Measurements from ENCODE around the gene KRTAP4-11. TPM values are rescaled to one million over a fixed set of nuclear protein-coding genes. Genes with fewer than 3 reads are reported as not detected.
"Not testable (repeated sequence)": the region's sequence is repeated elsewhere in the genome, so short reads cannot be mapped to it uniquely, and the experiment has no call there.

Gene KRTAP4-11
- total RNA-seq, 4 donors from 2014 or later = not detected

- Histone ChIP-seq H3K27ac (no peak overlapping the region), H3K4me1 (no peaks in the 10 kb centered on the region), H3K4me3 (no peak overlapping the region), H3K9me3 (no peaks in the 10 kb centered on the region), H3K27me3 (peaks cover 7% of the 10 kb centered on the region), H3K36me3 (no peaks in the 10 kb centered on the region)
- TF ChIP-seq EP300 (IDR thresholded peaks at IDR 0.05; ENCODE audit: low read depth) (no peak), CTCF (IDR thresholded peaks at IDR 0.05) (no peak), POLR2A (IDR thresholded peaks at IDR 0.05) (no peak), POLR2AphosphoS5 (IDR thresholded peaks at IDR 0.05) (no peak)
- intact Hi-C loops (cut with DNase I; ENCODE audit: low total_unique reads) = no loop called here
- in situ Hi-C loops (cut with MboI; ENCODE audit: low pct_ligation_motif_present in 1 of 4, low pct_unique_long_range_greater_than_20kb in 1 of 4, low sequenced_read_pairs in 3 of 4) = no loop called here
- no peak for DNase-seq
- WGBS, 2 donors (ENCODE audit: low coverage in 1 of 2) = 90 to 94% methylated on average over 2 of the region's 2 CpGs
These were observed 3.6 kb upstream of the KRTAP4-11 start for GRCh38 chr17:41121742-41122141.

- H3K4me3 ChIP-seq; H3K27ac ChIP-seq; H3K4me1 ChIP-seq; H3K36me3 ChIP-seq; DNase-seq; intact Hi-C loops (cut with DNase I; ENCODE audit: low total_unique reads); H3K27me3 ChIP-seq; H3K9me3 ChIP-seq; in situ Hi-C loops (cut with MboI; ENCODE audit: low pct_ligation_motif_present in 1 of 4, low pct_unique_long_range_greater_than_20kb in 1 of 4, low sequenced_read_pairs in 3 of 4): not testable (repeated sequence)
- WGBS, 2 donors (ENCODE audit: low coverage in 1 of 2) = 56 to 60% methylated on average over 8 to 11 of the region's 11 CpGs
These were observed 1.8 kb upstream of the KRTAP4-11 start for GRCh38 chr17:41119696-41120690.

- Histone ChIP-seq H3K9me3 (no peaks in the 10 kb centered on the region), H3K27me3 (peaks cover 8% of the 10 kb centered on the region), H3K27ac (no peak overlapping the region), H3K4me3 (no peak overlapping the region), H3K36me3 (no peaks in the 10 kb centered on the region), H3K4me1 (no peaks in the 10 kb centered on the region)
- no peak for DNase-seq
- intact Hi-C loops (cut with DNase I; ENCODE audit: low total_unique reads) (no loop called here), in situ Hi-C loops (cut with MboI; ENCODE audit: low pct_ligation_motif_present in 1 of 4, low pct_unique_long_range_greater_than_20kb in 1 of 4, low sequenced_read_pairs in 3 of 4) (no loop called here)
- 87 to 89% methylated on average over 4 of the region's 4 CpGs for WGBS, 2 donors (ENCODE audit: low coverage in 1 of 2)
- TF ChIP-seq EP300 (IDR thresholded peaks at IDR 0.05; ENCODE audit: low read depth) (no peak), POLR2A (IDR thresholded peaks at IDR 0.05) (no peak), POLR2AphosphoS5 (IDR thresholded peaks at IDR 0.05) (no peak), CTCF (IDR thresholded peaks at IDR 0.05) (no peak)
These were observed 548 bp upstream of the KRTAP4-11 start for GRCh38 chr17:41118721-41119120.

DNA sequence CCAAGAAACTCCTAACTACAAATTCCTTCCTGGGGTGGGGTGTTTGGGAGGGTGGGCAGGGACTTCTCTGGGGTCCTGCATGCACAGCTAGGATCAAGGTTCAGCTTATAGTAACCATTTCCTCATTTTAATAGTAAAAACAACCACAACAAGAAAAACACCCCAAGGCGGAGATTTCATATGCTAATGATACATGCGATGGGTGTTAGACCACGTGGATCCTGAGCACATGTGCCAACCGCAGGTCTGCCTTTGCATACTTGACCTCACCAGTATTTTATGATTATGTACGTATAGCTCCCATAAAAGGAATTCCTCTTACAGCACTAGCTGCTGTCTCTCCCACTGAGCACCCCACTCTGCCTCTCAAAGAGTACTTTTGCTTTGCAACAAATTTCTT lies 1.9 kb downstream of the KRTAP4-11 start:
- WGBS, 2 donors (ENCODE audit: low coverage in 1 of 2) = 0 to 28% methylated on average over 1 to 5 of the region's 5 CpGs
- no peaks in the 10 kb centered on the region for H3K9me3 ChIP-seq
- no peaks in the 10 kb centered on the region for H3K4me1 ChIP-seq
- intact Hi-C loops (cut with DNase I; ENCODE audit: low total_unique reads) = no loop called here
- H3K27me3 ChIP-seq = peaks cover 8% of the 10 kb centered on the region
- no peak for DNase-seq
- TF ChIP-seq POLR2AphosphoS5 (IDR thresholded peaks at IDR 0.05) (no peak), CTCF (IDR thresholded peaks at IDR 0.05) (no peak)
- no peaks in the 10 kb centered on the region for H3K36me3 ChIP-seq
- H3K27ac ChIP-seq = no peak overlapping the region
- in situ Hi-C loops (cut with MboI; ENCODE audit: low pct_ligation_motif_present in 1 of 4, low pct_unique_long_range_greater_than_20kb in 1 of 4, low sequenced_read_pairs in 3 of 4) = no loop called here
- H3K4me3 ChIP-seq = no peak overlapping the region

Data from transverse colon (tissue), 4 donors.